HG02588 (cell line): ENCODE measurements around the gene FBXW7.

Source experiments
- ATAC-seq: cut with Tn5 transposase; IDR thresholded peaks from one replicate; pipeline ENCODE4 v1.9.1; 2021; ENCODE audit warnings: mild to moderate bottlenecking, moderate library complexity; ENCODE audit not compliant: unreplicated experiment

Gene FBXW7

GRCh38 chr4:152380919-152381318 is 155.0 kb downstream of the FBXW7 start:
- ATAC-seq, result no peak

- no peak for ATAC-seq
Observed at GRCh38 chr4:152380185-152380584, 155.7 kb downstream of the FBXW7 start.

GRCh38 chr4:152374606-152375285 is 161.1 kb downstream of the FBXW7 start:
- no peak for ATAC-seq

- ATAC-seq, result peak; percentile 54
Observed at GRCh38 chr4:152374153-152374552, 161.7 kb downstream of the FBXW7 start.

GRCh38 chr4:152372444-152372843 is 163.4 kb downstream of the FBXW7 start:
- ATAC-seq, result no peak

- ATAC-seq, result no peak
Observed at GRCh38 chr4:152369902-152370295, 166.0 kb downstream of the FBXW7 start.

- no peak for ATAC-seq
Observed at GRCh38 chr4:152369203-152369901, 166.5 kb downstream of the FBXW7 start.

GRCh38 chr4:152368001-152368400 is 167.9 kb downstream of the FBXW7 start:
- no peak for ATAC-seq

- no peak for ATAC-seq
Observed at GRCh38 chr4:152364883-152365282, 171.0 kb downstream of the FBXW7 start.

GRCh38 chr4:152364383-152364782 is 171.5 kb downstream of the FBXW7 start:
- ATAC-seq, result no peak

GRCh38 chr4:152363904-152364303 is 172.0 kb downstream of the FBXW7 start:
- ATAC-seq, result no peak

GRCh38 chr4:152363086-152363485 is 172.8 kb downstream of the FBXW7 start:
- no peak for ATAC-seq

- ATAC-seq, result no peak
Observed at GRCh38 chr4:152360045-152360410, 175.9 kb downstream of the FBXW7 start.

GRCh38 chr4:152359208-152360044 is 176.5 kb downstream of the FBXW7 start:
- ATAC-seq, result no peak

- no peak for ATAC-seq
Observed at GRCh38 chr4:152357206-152357605, 178.7 kb downstream of the FBXW7 start.

GRCh38 chr4:152356428-152357034 is 179.4 kb downstream of the FBXW7 start:
- no peak for ATAC-seq

- ATAC-seq, result peak; percentile 57
Observed at GRCh38 chr4:152352622-152353116, 183.2 kb downstream of the FBXW7 start.

- ATAC-seq, result no peak
Observed at GRCh38 chr4:152352215-152352614, 183.7 kb downstream of the FBXW7 start.

- no peak for ATAC-seq
Observed at GRCh38 chr4:152351080-152351479, 184.8 kb downstream of the FBXW7 start.

- ATAC-seq, result no peak
Observed at GRCh38 chr4:152348670-152349069, 187.2 kb downstream of the FBXW7 start.

GRCh38 chr4:152346979-152347378 is 188.9 kb downstream of the FBXW7 start:
- no peak for ATAC-seq
